GM13977 (cell line): ENCODE results near the gene PHF21A.
"Not testable (repeated sequence)": the region's sequence is repeated elsewhere in the genome, so short reads cannot be mapped to it uniquely, and the experiment has no call there.

Experiments
- DNase-seq: peaks from one replicate; pipeline ENCODE4 v3.0.0; 2012; ENCODE audit warnings: low spot score
- CTCF ChIP-seq: IDR thresholded peaks from 2 replicates; pipeline ENCODE4 v1.5.1; 2012; ENCODE audit warnings: mild to moderate bottlenecking, control low read depth; ENCODE audit not compliant: insufficient read depth; ENCODE audit errors: extremely low read depth, missing control alignments
- in situ Hi-C: fragments of 300-500 bp; cut with MboI; formaldehyde crosslinking; loops from one replicate; pipeline ENCODE4 v1.12.0; 2022; ENCODE audit warnings: low sequenced_read_pairs, low pct_unique_long_range_greater_than_20kb, mixed read lengths, inconsistent platforms; ENCODE audit not compliant: unreplicated experiment

The PHF21A gene

GRCh38 chr11:46117842-46118241 lies 3.4 kb downstream of the PHF21A start:
- in situ Hi-C loops, result no loop called here
- DNase-seq, result no peak
- peak; percentile 46 for TF ChIP-seq CTCF

GRCh38 chr11:46116712-46117037 lies 4.6 kb downstream of the PHF21A start:
- in situ Hi-C loops, result not testable (repeated sequence)

GRCh38 chr11:46116007-46116711 lies 5.1 kb downstream of the PHF21A start:
- in situ Hi-C loops, result no loop called here
- DNase-seq, result no peak

More at GRCh38 chr11:46116712-46117037, 4.6 kb downstream of the PHF21A start:
- not testable (repeated sequence) for DNase-seq

GRCh38 chr11:46114961-46115360 lies 6.3 kb downstream of the PHF21A start:
- no peak for DNase-seq
- in situ Hi-C loops, result no loop called here

More at GRCh38 chr11:46116007-46116711, 5.1 kb downstream of the PHF21A start:
- TF ChIP-seq CTCF, result no peak

GRCh38 chr11:46114378-46114777 lies 6.9 kb downstream of the PHF21A start:
- no peak for DNase-seq
- TF ChIP-seq CTCF, result no peak
- in situ Hi-C loops, result no loop called here

More at GRCh38 chr11:46114961-46115360, 6.3 kb downstream of the PHF21A start:
- no peak for TF ChIP-seq CTCF

- in situ Hi-C loops, result no loop called here
- DNase-seq, result peak; percentile 53
- no peak for TF ChIP-seq CTCF
Observed at GRCh38 chr11:46112961-46113607, 8.2 kb downstream of the PHF21A start.

GRCh38 chr11:46108751-46109150 lies 12.5 kb downstream of the PHF21A start:
- no peak for TF ChIP-seq CTCF
- DNase-seq, result no peak
- in situ Hi-C loops, result no loop called here
